Esophagus muscularis mucosa (tissue), 3 donors: Measurements from ENCODE around the gene PRSS56.

ENCODE experiments used
- POLR2A ChIP-seq: fragments of 450-650 bp; IDR thresholded peaks from one replicate; pipeline ENCODE4 v1.6.1; 2017; ENCODE audit warnings: antibody characterized with exemption, moderate library complexity, mild to moderate bottlenecking, low read depth
- POLR2AphosphoS5 ChIP-seq, 2 donors: sonication (generic); formaldehyde crosslinking; IDR thresholded peaks; one replicate each; pipeline ENCODE4 v1.6.1; 2017; ENCODE audit warnings: antibody characterized with exemption in 2 of 2
- TF ChIP-seq, protein P1 (sequence below), 3 experiments: fragments of 200-600 bp in 2 of 3; fragments of 450-650 bp in 1 of 3; sonication (generic) in 2 of 3; IDR thresholded peaks; one replicate each; pipeline ENCODE4 v1.5.1; 2017 to 2019; ENCODE audit warnings: antibody characterized with exemption in 3 of 3, mild to moderate bottlenecking in 2 of 3, moderate library complexity in 1 of 3

GRCh38 chr2:232476791-232477190 lies 43.4 kb upstream of the PRSS56 start:
- TF ChIP-seq, protein P1, sequence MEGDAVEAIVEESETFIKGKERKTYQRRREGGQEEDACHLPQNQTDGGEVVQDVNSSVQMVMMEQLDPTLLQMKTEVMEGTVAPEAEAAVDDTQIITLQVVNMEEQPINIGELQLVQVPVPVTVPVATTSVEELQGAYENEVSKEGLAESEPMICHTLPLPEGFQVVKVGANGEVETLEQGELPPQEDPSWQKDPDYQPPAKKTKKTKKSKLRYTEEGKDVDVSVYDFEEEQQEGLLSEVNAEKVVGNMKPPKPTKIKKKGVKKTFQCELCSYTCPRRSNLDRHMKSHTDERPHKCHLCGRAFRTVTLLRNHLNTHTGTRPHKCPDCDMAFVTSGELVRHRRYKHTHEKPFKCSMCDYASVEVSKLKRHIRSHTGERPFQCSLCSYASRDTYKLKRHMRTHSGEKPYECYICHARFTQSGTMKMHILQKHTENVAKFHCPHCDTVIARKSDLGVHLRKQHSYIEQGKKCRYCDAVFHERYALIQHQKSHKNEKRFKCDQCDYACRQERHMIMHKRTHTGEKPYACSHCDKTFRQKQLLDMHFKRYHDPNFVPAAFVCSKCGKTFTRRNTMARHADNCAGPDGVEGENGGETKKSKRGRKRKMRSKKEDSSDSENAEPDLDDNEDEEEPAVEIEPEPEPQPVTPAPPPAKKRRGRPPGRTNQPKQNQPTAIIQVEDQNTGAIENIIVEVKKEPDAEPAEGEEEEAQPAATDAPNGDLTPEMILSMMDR (IDR thresholded peaks at IDR 0.05): no peak
- TF ChIP-seq POLR2AphosphoS5 (IDR thresholded peaks at IDR 0.05): no peak
- TF ChIP-seq POLR2A: no peak
